ENCODE results near the gene FAM193B. TPM values are rescaled to one million over a fixed set of nuclear protein-coding genes. Genes with fewer than 3 reads are reported as not detected.

The FAM193B gene
- polyA plus RNA-seq, 1 of the 3 experiments (the other 2 are of a cell fraction), result 48.1 TPM

DNA sequence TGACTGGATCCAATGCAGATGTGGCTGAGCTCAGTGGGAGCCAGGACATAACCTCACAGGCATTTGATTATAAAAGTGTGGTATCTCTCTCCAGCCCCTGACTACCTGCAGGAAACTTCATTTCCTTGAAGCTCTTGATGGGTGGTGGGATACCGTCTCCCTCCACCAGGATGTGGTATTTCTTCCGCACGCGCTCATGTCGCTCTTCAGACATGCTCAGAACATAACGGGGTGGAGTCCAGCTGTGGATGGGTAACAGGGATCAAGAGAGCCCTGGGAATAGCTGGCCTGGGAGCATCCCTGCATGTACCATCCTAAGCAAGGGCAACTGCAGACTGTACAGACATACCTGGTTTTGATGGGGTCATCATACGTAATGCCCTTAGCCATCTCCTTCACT, 38.8 kb downstream of the FAM193B start:
- TF ChIP-seq EP300 (IDR thresholded peaks at IDR 0.05; ENCODE audit: borderline replicate concordance in 1 of 2, low read depth in 1 of 2, low read length in 1 of 2), result no peak
- TF ChIP-seq RXRA (IDR thresholded peaks at IDR 0.05; ENCODE audit: borderline replicate concordance, low read depth), result no peak
- TF ChIP-seq, protein P1, sequence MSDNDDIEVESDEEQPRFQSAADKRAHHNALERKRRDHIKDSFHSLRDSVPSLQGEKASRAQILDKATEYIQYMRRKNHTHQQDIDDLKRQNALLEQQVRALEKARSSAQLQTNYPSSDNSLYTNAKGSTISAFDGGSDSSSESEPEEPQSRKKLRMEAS (IDR thresholded peaks at IDR 0.05; ENCODE audit: low read depth), result no peak
- TF ChIP-seq, protein P2, sequence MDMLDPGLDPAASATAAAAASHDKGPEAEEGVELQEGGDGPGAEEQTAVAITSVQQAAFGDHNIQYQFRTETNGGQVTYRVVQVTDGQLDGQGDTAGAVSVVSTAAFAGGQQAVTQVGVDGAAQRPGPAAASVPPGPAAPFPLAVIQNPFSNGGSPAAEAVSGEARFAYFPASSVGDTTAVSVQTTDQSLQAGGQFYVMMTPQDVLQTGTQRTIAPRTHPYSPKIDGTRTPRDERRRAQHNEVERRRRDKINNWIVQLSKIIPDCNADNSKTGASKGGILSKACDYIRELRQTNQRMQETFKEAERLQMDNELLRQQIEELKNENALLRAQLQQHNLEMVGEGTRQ (IDR thresholded peaks at IDR 0.05; ENCODE audit: borderline replicate concordance, low read depth, low read length), result no peak
- no peak for TF ChIP-seq ELF1 (IDR thresholded peaks at IDR 0.05)
- TF ChIP-seq TCF12 (IDR thresholded peaks at IDR 0.05), result no peak
- TF ChIP-seq, protein P3, sequence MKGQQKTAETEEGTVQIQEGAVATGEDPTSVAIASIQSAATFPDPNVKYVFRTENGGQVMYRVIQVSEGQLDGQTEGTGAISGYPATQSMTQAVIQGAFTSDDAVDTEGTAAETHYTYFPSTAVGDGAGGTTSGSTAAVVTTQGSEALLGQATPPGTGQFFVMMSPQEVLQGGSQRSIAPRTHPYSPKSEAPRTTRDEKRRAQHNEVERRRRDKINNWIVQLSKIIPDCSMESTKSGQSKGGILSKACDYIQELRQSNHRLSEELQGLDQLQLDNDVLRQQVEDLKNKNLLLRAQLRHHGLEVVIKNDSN (IDR thresholded peaks at IDR 0.05; ENCODE audit: borderline replicate concordance, low read depth), result no peak
- TF ChIP-seq MEF2A (IDR thresholded peaks at IDR 0.05; ENCODE audit: borderline replicate concordance, low read depth), result no peak
- no peak overlapping the region for H3K27ac ChIP-seq (ENCODE audit: low read depth in 2 of 2, low read length in 1 of 2)
- H3K36me3 ChIP-seq (replicated peaks in 1 of 2; ENCODE audit: control insufficient read depth in 1 of 2, insufficient read depth in 2 of 2, low read length in 1 of 2), result peaks cover 26 to 63% of the 10 kb centered on the region in 2 experiments
- peak overlapping the region; percentile 79 to 99 for H3K4me3 ChIP-seq (ENCODE audit: low read depth in 2 of 2, low read length in 1 of 2)
- H3F3A ChIP-seq (replicated peaks; ENCODE audit: insufficient read depth), result peaks cover 10% of the 10 kb centered on the region
- no peaks in the 10 kb centered on the region for H4K20me1 ChIP-seq (ENCODE audit: insufficient read depth)
- no peak for DNase-seq
- peak overlapping the region; percentile 81 for H3K9ac ChIP-seq
- H3K79me2 ChIP-seq (ENCODE audit: insufficient read depth), result peaks cover 36% of the 10 kb centered on the region
- peaks cover 6 to 15% of the 10 kb centered on the region in 2 experiments; a peak in 2 of 4 replicates for H3K4me1 ChIP-seq (ENCODE audit: control insufficient read depth in 1 of 2, insufficient read depth in 2 of 2, low read depth in 1 of 2, low read length in 1 of 2)
- 83% methylated on average over 7 of the region's 7 CpGs for whole genome bisulfite sequencing (ENCODE audit: low lambda C conversion rate)
- H2AFZ ChIP-seq (ENCODE audit: low read depth), result no peak overlapping the region
- CTCF ChIA-PET, result interaction anchor here (0.8 to 8.8 kb wide), 6 partner anchors 14 to 112 kb away, joined by 3 to 80 read pairs (median 6); no protein-coding TSS in a partner anchor
- H3K4me2 ChIP-seq, result peak overlapping the region; percentile 98
- POLR2A ChIA-PET, result interaction anchor here (0.6 to 2.2 kb wide), 4 partner anchors 9 to 20 kb away, joined by 3 to 7 read pairs (median 4); partner anchors contain the start of gene PDLIM7
- H3K27me3 ChIP-seq (ENCODE audit: insufficient read depth), result no peaks in the 10 kb centered on the region
- no peaks in the 10 kb centered on the region for H3K9me2 ChIP-seq
- H3K9me3 ChIP-seq, result no peaks in the 10 kb centered on the region

DNA sequence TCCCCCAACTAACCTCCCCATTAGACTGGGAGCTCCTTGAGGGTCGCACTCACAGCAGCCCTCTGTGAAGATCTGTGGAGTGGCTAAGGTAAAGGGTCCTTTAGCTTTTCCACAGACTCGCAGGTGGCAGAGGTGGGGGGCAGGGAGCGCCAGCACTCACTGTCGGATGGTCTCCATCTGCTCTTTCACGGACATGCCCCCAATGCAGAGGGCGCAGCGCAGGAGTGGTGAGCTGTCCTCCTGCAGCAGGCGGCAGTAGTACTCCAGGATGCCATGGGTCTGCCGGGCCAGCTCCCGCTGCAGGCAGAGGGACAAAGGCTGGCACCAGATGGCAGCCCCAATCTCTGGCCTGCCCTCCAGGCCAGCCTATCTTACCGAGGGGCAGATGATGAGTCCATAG, 39.8 kb downstream of the FAM193B start:
- TF ChIP-seq RCOR1 (IDR thresholded peaks at IDR 0.05; ENCODE audit: low read length) (no peak), MEF2A (IDR thresholded peaks at IDR 0.05; ENCODE audit: borderline replicate concordance, low read depth) (no peak)
- TF ChIP-seq, protein P4, sequence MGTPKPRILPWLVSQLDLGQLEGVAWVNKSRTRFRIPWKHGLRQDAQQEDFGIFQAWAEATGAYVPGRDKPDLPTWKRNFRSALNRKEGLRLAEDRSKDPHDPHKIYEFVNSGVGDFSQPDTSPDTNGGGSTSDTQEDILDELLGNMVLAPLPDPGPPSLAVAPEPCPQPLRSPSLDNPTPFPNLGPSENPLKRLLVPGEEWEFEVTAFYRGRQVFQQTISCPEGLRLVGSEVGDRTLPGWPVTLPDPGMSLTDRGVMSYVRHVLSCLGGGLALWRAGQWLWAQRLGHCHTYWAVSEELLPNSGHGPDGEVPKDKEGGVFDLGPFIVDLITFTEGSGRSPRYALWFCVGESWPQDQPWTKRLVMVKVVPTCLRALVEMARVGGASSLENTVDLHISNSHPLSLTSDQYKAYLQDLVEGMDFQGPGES (IDR thresholded peaks at IDR 0.05; ENCODE audit: low read depth, low read length), result no peak
- H3K9me2 ChIP-seq, result no peaks in the 10 kb centered on the region
- H2AFZ ChIP-seq (ENCODE audit: low read depth), result no peak overlapping the region
- H3K4me3 ChIP-seq (ENCODE audit: low read depth in 2 of 2, low read length in 1 of 2), result no peak overlapping the region
- CTCF ChIA-PET, result interaction anchor here (1.2 to 8.8 kb wide), 3 partner anchors 13 to 60 kb away, joined by 3 to 80 read pairs (median 9); no protein-coding TSS in a partner anchor
- H3K9ac ChIP-seq, result no peak overlapping the region
- H3K27me3 ChIP-seq (ENCODE audit: insufficient read depth), result no peaks in the 10 kb centered on the region
- H3F3A ChIP-seq (replicated peaks; ENCODE audit: insufficient read depth), result peaks cover 7% of the 10 kb centered on the region
- H3K79me2 ChIP-seq (ENCODE audit: insufficient read depth), result peaks cover 32% of the 10 kb centered on the region
- WGBS (ENCODE audit: low lambda C conversion rate), result 100% methylated on average over 2 of the region's 11 CpGs
- POLR2A ChIA-PET, result interaction anchor here (1.0 kb wide), 1 partner anchor 8 kb away, joined by 4 read pairs; no protein-coding TSS in a partner anchor
- no peak for DNase-seq
- no peaks in the 10 kb centered on the region for H3K9me3 ChIP-seq
- H4K20me1 ChIP-seq (ENCODE audit: insufficient read depth), result no peaks in the 10 kb centered on the region
- no peak overlapping the region for H3K27ac ChIP-seq (ENCODE audit: low read depth in 2 of 2, low read length in 1 of 2)
- no peak overlapping the region for H3K4me2 ChIP-seq
- H3K36me3 ChIP-seq (replicated peaks in 1 of 2; ENCODE audit: control insufficient read depth in 1 of 2, insufficient read depth in 2 of 2, low read length in 1 of 2), result peaks cover 23 to 60% of the 10 kb centered on the region in 2 experiments
- peaks cover 6 to 15% of the 10 kb centered on the region in 2 experiments; a peak in 2 of 4 replicates for H3K4me1 ChIP-seq (ENCODE audit: control insufficient read depth in 1 of 2, insufficient read depth in 2 of 2, low read depth in 1 of 2, low read length in 1 of 2)
